ENCODE measurements around the gene LENG9. TPM values are rescaled to one million over a fixed set of nuclear protein-coding genes. Genes with fewer than 3 reads are reported as not detected.
A peak's percentile ranks its signal among the peaks of the same experiment; 100 is the strongest.

LENG9 gene
- total and polyA plus RNA-seq, 2 of the 13 experiments (the other 11 are each of a cell fraction or from before 2014, with no cell fraction given): 0.75 to 2.9 TPM

GRCh38 chr19:54462655-54463530, 685 bp downstream of the LENG9 start (continued):
- TF ChIP-seq ZNF407 (CRISPR knock-in tag; IDR thresholded peaks at IDR 0.05; ENCODE audit: not compliant biosample characterization) (no peak), AHDC1 (CRISPR knock-in tag; IDR thresholded peaks at IDR 0.05; ENCODE audit: borderline replicate concordance) (no peak; the same call in 1 of the 2 replicates), RCOR2 (CRISPR knock-in tag; IDR thresholded peaks at IDR 0.05) (no peak), SOX5 (CRISPR knock-in tag; IDR thresholded peaks at IDR 0.05; ENCODE audit: borderline replicate concordance) (no peak), HOXA5 (CRISPR knock-in tag; IDR thresholded peaks at IDR 0.05) (no peak), HNRNPL (IDR thresholded peaks at IDR 0.05; ENCODE audit: low read depth, low read length) (peak; percentile 87; the same call in 1 of the 2 replicates), ZBTB7A (CRISPR knock-in tag; IDR thresholded peaks at IDR 0.05) (no peak), SNAPC2 (CRISPR knock-in tag; IDR thresholded peaks at IDR 0.05) (peak; percentile 25; the same call in 1 of the 2 replicates), ZNF414 (CRISPR knock-in tag; IDR thresholded peaks at IDR 0.05) (peak; percentile 86), MXI1 (IDR thresholded peaks at IDR 0.05; ENCODE audit: borderline replicate concordance, low read depth, low read length) (no peak), ZNF468 (CRISPR knock-in tag; IDR thresholded peaks at IDR 0.05) (0 out of 2 replicates have a peak, but pooled peaks have one; percentile 58), BCL6 (CRISPR knock-in tag; IDR thresholded peaks at IDR 0.05) (0 out of 2 replicates have a peak, but pooled peaks have one; percentile 10), BATF2 (CRISPR knock-in tag; IDR thresholded peaks at IDR 0.05) (no peak)

Data from HepG2 (cell line).